ENCODE measurements around the gene NDUFA3.

Gene NDUFA3

GRCh38 chr19:54152878-54153524, 50.3 kb downstream of the NDUFA3 start:
- TF ChIP-seq CTCF (IDR thresholded peaks at IDR 0.05; ENCODE audit: poor library complexity, severe bottlenecking), result no peak
- Histone ChIP-seq H3K27me3 (ENCODE audit: insufficient read depth, poor library complexity, severe bottlenecking) (no peaks in the 10 kb centered on the region), H3K27ac (ENCODE audit: poor library complexity, severe bottlenecking) (no peak overlapping the region), H3K36me3 (ENCODE audit: low read depth) (peaks cover 96% of the 10 kb centered on the region), H3K4me3 (ENCODE audit: severe bottlenecking) (no peak overlapping the region), H3K4me1 (ENCODE audit: insufficient read depth, poor library complexity, severe bottlenecking) (no peaks in the 10 kb centered on the region), H3K9me3 (ENCODE audit: severe bottlenecking) (no peaks in the 10 kb centered on the region)
- ATAC-seq (ENCODE audit: low read depth), result no peak
- no peak for DNase-seq (ENCODE audit: low spot score)

GRCh38 chr19:54153731-54154326, 51.2 kb downstream of the NDUFA3 start:
- H3K4me1 ChIP-seq (ENCODE audit: insufficient read depth, poor library complexity, severe bottlenecking), result no peaks in the 10 kb centered on the region
- ATAC-seq (ENCODE audit: low read depth) (no peak; the same call in 2 of the 3 replicates), DNase-seq (ENCODE audit: low spot score) (no peak)
- no peaks in the 10 kb centered on the region for H3K27me3 ChIP-seq (ENCODE audit: insufficient read depth, poor library complexity, severe bottlenecking)
- H3K36me3 ChIP-seq (ENCODE audit: low read depth), result peaks cover 95% of the 10 kb centered on the region
- no peak overlapping the region for H3K27ac ChIP-seq (ENCODE audit: poor library complexity, severe bottlenecking)
- no peak for TF ChIP-seq CTCF (IDR thresholded peaks at IDR 0.05; ENCODE audit: poor library complexity, severe bottlenecking)
- H3K9me3 ChIP-seq (ENCODE audit: severe bottlenecking), result no peaks in the 10 kb centered on the region
- no peak overlapping the region for H3K4me3 ChIP-seq (ENCODE audit: severe bottlenecking)

- H3K9me3 ChIP-seq (ENCODE audit: severe bottlenecking), result no peaks in the 10 kb centered on the region
- H3K27ac ChIP-seq (ENCODE audit: poor library complexity, severe bottlenecking), result no peak overlapping the region
- H3K27me3 ChIP-seq (ENCODE audit: insufficient read depth, poor library complexity, severe bottlenecking), result no peaks in the 10 kb centered on the region
- no peak overlapping the region for H3K4me3 ChIP-seq (ENCODE audit: severe bottlenecking)
- no peak for DNase-seq (ENCODE audit: low spot score)
- no peak for TF ChIP-seq CTCF (IDR thresholded peaks at IDR 0.05; ENCODE audit: poor library complexity, severe bottlenecking)
- H3K4me1 ChIP-seq (ENCODE audit: insufficient read depth, poor library complexity, severe bottlenecking), result no peaks in the 10 kb centered on the region
- ATAC-seq (ENCODE audit: low read depth), result no peak
- peaks cover 86% of the 10 kb centered on the region for H3K36me3 ChIP-seq (ENCODE audit: low read depth)
These were observed 52.1 kb downstream of the NDUFA3 start for GRCh38 chr19:54154603-54155345.

GRCh38 chr19:54155694-54156093, 53.0 kb downstream of the NDUFA3 start:
- no peak for ATAC-seq (ENCODE audit: low read depth)
- Histone ChIP-seq H3K4me3 (ENCODE audit: severe bottlenecking) (no peak overlapping the region), H3K36me3 (ENCODE audit: low read depth) (peaks cover 77% of the 10 kb centered on the region), H3K4me1 (ENCODE audit: insufficient read depth, poor library complexity, severe bottlenecking) (peaks cover under 1% of the 10 kb centered on the region), H3K27me3 (ENCODE audit: insufficient read depth, poor library complexity, severe bottlenecking) (no peaks in the 10 kb centered on the region), H3K9me3 (ENCODE audit: severe bottlenecking) (no peaks in the 10 kb centered on the region), H3K27ac (ENCODE audit: poor library complexity, severe bottlenecking) (no peak overlapping the region)
- no peak for TF ChIP-seq CTCF (IDR thresholded peaks at IDR 0.05; ENCODE audit: poor library complexity, severe bottlenecking)
- no peak for DNase-seq (ENCODE audit: low spot score)

Data from RWPE2 (cell line).